ENCODE results near the gene FRMD6.

Gene FRMD6

DNA sequence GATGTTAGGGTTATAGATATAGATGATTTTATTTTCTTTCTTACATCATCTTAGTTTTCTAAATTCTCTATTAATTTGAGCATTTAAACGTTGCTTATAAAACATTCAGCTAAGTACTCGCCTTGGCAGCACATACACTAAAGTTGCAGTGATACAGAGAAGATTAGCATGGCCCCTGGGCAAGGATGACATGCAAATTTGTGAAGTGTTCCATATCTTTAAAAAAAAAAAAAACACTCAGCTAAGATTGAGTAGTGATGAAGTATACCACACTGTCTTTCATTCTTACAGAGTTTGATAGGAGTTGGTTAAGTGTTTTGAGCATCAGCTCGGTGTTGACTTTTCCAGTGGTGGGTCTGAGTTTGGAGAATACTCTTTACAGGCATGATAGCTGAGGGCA is 72.3 kb downstream of the FRMD6 start:
- no peak overlapping the region for H3K4me3 ChIP-seq (replicated peaks in 1 of 2; ENCODE audit: low read depth in 2 of 2, low read length in 2 of 2)
- TF ChIP-seq, protein P1, sequence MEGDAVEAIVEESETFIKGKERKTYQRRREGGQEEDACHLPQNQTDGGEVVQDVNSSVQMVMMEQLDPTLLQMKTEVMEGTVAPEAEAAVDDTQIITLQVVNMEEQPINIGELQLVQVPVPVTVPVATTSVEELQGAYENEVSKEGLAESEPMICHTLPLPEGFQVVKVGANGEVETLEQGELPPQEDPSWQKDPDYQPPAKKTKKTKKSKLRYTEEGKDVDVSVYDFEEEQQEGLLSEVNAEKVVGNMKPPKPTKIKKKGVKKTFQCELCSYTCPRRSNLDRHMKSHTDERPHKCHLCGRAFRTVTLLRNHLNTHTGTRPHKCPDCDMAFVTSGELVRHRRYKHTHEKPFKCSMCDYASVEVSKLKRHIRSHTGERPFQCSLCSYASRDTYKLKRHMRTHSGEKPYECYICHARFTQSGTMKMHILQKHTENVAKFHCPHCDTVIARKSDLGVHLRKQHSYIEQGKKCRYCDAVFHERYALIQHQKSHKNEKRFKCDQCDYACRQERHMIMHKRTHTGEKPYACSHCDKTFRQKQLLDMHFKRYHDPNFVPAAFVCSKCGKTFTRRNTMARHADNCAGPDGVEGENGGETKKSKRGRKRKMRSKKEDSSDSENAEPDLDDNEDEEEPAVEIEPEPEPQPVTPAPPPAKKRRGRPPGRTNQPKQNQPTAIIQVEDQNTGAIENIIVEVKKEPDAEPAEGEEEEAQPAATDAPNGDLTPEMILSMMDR (IDR thresholded peaks at IDR 0.05; ENCODE audit: low read depth, low read length) = no peak
- DNase-seq (ENCODE audit: low read depth in 2 of 2) = no peak

DNA sequence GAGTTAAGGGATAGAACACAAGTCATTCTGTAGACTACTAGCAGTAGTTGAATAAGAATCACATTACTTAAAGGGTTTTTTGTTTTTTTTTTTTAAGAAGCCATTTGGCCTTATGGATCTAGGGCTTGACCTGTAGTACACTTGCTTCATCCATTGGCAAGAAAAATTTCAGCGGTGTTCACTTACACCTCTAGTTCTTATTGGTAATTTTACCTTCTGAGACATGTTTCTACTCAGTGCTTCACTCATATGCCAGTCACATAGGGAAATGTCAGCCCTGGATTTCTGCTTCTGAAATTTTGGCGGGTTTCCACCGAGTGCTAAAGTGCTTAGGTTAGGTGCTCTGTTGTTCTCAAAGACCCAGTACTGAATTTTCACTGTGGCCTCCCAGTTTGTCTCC is 72.9 kb downstream of the FRMD6 start:
- TF ChIP-seq, protein P1 (IDR thresholded peaks at IDR 0.05; ENCODE audit: low read depth, low read length) = no peak
- DNase-seq (ENCODE audit: low read depth in 2 of 2) = no peak
- H3K4me3 ChIP-seq (replicated peaks in 1 of 2; ENCODE audit: low read depth in 2 of 2, low read length in 2 of 2) = no peak overlapping the region

DNA sequence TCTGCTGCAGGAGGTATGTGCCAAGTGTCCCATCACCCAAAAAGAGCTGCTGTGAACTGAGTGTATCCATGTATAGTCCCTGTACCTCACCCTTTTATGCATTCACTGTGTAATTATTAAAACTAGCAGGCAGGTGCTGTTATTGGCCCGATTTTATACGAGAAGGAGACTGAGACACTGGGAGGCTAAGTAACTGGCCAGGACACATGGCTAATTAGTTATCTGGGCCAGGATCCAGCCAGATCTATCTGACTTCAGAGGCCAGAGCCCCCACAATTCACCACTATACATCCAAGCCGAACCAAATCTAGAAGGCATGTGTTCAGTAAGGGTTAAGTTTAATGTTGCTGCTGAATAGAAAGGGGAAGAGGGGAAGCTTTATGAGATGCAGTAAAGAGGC is 73.4 kb downstream of the FRMD6 start:
- H3K4me3 ChIP-seq (replicated peaks in 1 of 2; ENCODE audit: low read depth in 2 of 2, low read length in 2 of 2) = no peak overlapping the region
- TF ChIP-seq, protein P1 (IDR thresholded peaks at IDR 0.05; ENCODE audit: low read depth, low read length) = no peak
- no peak for DNase-seq (ENCODE audit: low read depth in 2 of 2)

DNA sequence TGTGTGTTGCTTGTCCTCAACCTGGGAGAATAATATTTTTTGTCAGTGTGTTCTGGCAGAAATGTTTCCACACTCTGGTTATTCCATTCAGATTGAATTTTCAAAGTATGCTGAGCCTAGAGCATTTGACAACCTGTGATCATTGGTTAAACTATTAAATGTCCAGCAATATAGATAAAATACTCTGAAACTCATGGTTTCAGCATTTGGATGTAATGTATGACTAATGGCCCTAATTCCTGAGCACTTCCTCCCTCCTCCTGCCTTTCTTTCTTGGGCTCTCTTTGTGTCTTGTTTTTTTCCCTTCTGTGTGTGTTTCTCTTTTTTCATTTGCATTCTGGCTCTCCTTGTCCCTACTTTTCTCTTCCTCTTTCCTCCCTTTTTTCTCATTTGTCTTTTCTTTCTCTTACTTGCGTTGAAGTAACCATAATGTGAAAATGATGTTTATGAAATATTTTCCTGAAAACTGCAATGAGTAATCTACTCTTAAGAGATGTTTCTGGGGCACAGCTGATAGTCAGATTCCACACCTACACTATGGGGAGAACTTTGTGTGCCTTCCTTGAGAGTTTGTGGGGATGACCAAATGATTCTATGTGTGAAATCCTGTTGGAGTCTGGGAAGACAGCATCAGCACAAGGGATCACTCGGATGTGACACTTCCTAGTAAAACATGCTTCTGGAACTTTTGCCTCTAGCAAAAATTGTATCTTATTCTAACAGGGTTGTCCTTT is 74.6 kb downstream of the FRMD6 start:
- H3K4me3 ChIP-seq (replicated peaks in 1 of 2; ENCODE audit: low read depth in 2 of 2, low read length in 2 of 2) = no peak overlapping the region
- DNase-seq (ENCODE audit: low read depth in 2 of 2) = peak; percentile 52 to 64
- TF ChIP-seq, protein P1 (IDR thresholded peaks at IDR 0.05; ENCODE audit: low read depth, low read length) = no peak

DNA sequence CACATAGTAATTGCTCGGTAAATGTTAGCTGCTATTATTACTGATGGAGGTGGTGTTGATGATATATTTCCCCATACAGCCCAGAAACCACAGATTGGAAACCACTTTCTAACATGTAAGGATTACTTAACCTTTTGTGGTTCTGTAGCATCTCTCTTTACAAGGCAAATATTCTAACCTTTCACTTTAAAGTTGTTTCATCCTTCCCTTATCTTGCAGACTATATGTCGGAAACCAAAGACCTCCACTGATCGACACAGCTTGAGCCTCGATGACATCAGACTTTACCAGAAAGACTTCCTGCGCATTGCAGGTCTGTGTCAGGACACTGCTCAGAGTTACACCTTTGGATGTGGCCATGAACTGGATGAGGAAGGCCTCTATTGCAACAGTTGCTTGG is 75.8 kb downstream of the FRMD6 start:
- TF ChIP-seq, protein P1 (IDR thresholded peaks at IDR 0.05; ENCODE audit: low read depth, low read length) = no peak
- no peak overlapping the region for H3K4me3 ChIP-seq (replicated peaks in 1 of 2; ENCODE audit: low read depth in 2 of 2, low read length in 2 of 2)
- DNase-seq (ENCODE audit: low read depth in 2 of 2) = no peak

- TF ChIP-seq, protein P1 (IDR thresholded peaks at IDR 0.05; ENCODE audit: low read depth, low read length) = no peak
Observed at GRCh38 chr14:51730098-51730497, 78.4 kb downstream of the FRMD6 start.

GRCh38 chr14:51730684-51731083 is 79.0 kb downstream of the FRMD6 start:
- DNase-seq (ENCODE audit: low read depth in 2 of 2) = peak in 1 of 2 donors; percentile 4
- TF ChIP-seq, protein P1 (IDR thresholded peaks at IDR 0.05; ENCODE audit: low read depth, low read length) = no peak
- no peak overlapping the region for H3K4me3 ChIP-seq (replicated peaks in 1 of 2; ENCODE audit: low read depth in 2 of 2, low read length in 2 of 2)

More at GRCh38 chr14:51730098-51730497, 78.4 kb downstream of the FRMD6 start:
- H3K4me3 ChIP-seq (replicated peaks in 1 of 2; ENCODE audit: low read depth in 2 of 2, low read length in 2 of 2) = no peak overlapping the region
- DNase-seq (ENCODE audit: low read depth in 2 of 2) = peak in 1 of 2 donors; percentile 3

All from cardiac fibroblast (primary cell).